Amygdala (tissue), 56 donors: Measurements from ENCODE around the gene BACE1.
"Not testable (repeated sequence)": the region's sequence is repeated elsewhere in the genome, so short reads cannot be mapped to it uniquely, and the experiment has no call there.

Experiments
- DNase-seq, 56 donors: peaks; one replicate each; lab custom pipeline; 2025; lab: John Stamatoyannopoulos, UW

BACE1 gene

DNA sequence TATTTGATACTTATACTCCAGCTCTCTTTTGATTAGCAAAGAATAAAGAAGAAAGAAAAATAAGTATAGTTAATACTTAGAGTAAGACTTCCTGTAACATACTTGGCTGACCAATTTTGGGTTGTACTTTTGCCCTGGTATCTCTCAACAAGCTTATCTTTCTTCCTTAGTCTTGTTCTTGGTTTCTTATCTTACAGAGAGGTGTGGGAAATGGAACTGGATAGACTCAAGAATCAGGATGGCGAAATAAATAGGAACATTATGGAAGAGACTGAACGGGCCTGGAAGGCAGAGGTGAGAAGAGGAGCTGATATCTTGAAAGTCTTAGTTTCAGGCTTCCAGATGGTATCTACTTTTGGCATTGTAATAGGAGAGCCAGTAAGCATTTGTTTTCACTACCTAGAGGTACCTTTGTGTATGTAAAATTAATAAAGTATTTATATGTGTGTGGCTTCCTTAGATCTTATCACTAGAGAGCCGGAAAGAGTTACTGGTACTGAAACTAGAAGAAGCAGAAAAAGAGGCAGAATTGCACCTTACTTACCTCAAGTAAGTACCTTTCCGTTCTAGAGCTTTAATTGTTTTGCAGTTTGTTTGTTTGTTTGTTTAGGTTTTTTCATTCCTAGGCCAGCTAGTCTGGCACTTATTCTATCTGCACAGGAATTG lies 36.2 kb downstream of the BACE1 start:
- DNase-seq = no peak

DNA sequence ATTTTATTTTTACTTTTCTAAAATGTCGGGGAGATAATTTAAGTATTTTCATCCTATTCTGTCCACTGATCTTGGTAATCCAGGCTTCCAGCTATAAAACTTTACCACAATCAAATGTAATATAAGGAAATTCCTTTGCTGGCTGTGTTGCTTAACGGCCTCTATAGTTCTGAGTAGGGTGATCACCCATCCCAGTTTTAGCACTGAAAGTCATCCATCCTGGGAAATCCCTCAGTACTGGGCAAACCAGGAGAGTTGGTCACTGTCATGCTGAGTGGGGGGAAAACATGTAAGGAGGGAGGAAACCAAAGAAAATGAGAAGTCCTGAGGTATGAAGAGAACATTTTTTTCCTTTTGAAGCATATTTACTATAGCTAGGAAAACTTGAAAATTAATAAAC lies 37.7 kb downstream of the BACE1 start:
- no peak for DNase-seq

DNA sequence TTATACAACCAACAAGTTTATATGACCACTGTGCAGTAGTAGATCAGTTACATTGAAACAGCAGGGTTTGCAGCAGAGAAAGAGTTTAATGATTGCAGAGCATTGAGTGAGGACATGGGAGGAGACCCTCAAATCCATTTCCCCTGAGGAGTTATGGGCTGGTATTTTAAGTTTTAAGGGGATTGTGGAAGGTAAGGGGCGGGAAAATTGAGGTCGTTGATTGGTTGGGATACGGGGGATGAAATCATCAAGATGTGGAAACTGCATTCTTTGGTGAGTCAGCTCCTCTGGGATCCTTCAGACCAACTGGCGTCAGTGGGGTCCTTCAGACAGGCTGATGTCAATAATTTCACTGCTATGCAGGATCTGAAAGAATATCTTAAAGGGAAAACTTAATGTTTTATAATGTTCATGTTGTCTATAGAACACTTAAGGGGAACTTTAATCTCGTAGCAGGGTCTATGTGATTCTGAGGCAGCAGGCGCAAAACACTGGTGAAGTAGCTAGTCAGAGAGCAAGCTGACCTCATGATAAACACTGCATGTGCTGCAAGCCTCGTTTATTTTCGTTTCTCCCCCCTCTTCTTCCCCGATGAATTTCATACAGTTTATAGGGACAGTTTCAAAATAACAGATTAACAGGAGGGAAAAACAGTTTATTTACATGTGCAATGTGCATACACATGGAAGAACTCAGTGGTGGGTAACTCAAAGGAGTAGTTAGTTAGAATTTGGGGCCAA lies 42.3 kb downstream of the BACE1 start:
- no peak for DNase-seq

DNA sequence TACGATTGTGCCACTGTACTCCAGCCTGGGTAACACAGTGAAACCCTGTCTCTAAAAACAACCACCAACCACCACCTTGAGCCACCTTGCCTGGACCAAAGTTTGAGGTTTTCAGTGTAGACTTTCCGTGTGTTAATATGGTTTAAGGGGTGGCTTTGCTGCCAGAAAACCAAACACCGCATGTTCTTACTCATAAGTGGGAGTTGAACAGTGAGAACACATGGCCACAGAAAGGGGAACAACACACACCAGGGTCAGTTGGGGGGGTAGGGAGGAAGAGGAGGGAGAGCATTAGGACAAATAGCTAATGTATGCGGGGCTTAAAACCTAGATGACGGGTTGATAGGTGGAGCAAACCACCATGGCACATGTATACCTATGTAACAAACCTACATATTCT lies 43.9 kb downstream of the BACE1 start:
- DNase-seq = not testable (repeated sequence)

DNA sequence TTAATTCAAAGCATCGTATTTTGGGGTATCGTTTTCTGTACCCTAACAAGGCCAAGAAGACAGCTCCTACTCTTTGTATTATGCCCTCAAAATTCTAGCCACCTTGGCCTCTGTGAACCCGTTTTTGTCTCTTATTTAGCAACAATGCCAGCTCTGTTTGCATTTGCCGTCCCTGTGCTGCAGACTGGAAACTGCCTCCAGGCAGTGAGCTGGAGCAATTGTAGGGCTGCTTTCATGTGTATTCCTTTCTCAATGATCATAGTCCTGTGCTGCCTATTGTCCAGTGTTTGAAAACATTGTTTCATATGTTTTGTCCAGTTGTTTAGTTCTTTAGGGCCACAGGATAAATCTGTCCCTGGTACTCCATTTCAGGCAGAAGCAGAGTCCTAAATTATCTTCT lies 44.8 kb downstream of the BACE1 start:
- no peak for DNase-seq

DNA sequence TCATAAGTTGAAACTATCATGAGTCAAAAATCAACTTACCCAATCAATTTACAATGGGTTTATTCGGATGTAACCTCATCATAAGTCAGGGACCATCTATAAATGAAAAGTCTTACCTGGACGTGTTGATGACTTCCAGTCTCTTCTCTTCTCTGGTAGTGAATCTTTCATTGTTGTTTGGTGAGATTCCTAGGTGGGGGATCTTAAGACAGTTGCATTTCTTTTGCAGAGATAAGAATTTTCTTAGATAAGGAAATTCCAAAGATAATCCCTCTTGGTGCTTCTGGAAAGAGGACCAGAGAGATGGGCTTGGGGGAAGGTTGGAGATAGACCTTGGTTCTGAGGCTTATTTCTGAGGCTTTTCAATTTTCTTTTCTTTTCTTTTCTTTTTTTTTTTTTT lies 46.2 kb downstream of the BACE1 start:
- no peak for DNase-seq

DNA sequence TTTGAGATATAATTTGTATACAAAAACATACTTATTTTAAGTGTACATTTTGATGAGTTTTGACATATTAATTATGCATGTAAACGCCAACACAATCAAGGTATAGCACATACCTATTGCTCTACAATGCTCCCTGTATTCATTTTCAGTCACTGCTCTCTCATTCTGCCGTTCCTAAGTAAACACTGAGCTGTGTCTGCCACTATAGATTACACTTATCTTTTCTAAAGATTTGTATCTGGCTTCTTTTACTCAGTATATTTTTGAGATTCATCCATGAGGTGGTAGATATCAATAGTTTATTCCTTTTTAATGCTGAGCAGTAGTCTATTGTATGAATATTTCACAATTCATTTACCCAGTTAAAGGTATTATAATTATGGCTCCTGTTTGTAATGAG lies 50.3 kb downstream of the BACE1 start:
- no peak for DNase-seq

DNA sequence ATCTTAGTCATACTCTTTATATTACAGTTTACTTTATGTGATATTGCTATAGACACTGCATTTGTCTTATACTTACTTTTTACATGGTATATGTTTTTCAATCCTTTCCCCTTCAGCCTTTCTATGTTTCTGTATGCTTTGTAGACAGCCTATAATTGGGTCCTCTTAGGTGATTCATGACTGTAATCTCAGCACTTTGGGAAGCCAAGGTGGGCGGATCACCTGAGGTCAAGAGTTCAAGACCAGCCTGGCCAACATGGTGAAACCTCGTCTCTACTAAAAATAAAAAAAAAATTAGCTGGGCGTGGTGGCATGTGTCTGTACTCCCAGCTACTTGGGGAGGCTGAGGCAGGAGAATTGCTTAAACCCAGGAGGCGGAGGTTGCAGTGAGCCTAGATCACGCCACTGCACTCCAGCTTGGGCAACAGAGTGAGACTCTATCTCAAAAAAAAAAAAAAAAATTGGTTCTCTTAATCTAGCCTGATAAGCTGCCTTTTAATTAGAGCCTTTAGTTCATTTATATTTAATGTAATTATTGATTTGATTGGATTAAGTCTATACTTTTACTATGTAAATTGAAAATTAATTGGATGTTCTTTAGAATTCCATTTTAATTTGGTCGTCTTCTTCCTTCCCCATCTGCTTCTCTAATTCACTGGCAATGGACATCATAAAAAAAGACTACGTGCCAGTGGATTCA lies 51.3 kb downstream of the BACE1 start:
- not testable (repeated sequence) for DNase-seq

DNA sequence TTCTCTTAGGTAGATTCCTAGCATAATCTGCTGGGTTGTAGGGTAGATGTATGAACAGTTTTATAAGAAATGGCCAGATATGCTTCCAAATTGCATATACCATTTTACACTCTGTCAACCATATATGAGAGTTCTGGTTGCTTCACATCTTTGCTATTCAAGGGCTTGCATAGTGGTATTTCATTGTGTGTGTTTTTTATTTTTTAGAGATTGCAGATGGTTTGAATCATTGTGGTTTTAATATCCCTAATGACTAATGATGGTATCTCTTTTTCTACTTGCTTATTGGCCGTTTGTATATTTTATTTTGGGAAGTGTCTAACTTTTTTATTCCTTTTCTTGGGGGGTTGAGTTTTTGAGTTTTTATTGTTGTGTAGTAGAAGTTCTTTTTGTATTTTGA lies 56.6 kb downstream of the BACE1 start:
- DNase-seq = no peak

DNA sequence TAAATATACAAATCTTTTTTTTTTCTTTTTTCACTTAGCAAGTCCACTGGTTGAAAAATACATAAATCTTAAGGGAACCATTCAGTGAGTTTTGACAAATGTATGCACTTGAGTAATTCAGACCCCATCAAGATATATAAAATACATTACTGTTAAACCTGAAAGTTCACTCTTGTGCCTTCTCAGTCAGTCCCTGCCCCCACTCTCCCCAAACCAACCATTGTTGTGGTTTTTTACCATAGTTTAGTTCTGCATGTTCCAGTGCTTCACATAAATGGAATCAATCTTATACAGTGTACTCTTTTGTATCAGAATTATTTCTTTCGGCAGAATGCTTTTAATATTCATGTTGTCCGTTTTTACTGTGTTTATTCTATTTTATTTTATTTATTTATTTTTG lies 57.5 kb downstream of the BACE1 start:
- no peak for DNase-seq

DNA sequence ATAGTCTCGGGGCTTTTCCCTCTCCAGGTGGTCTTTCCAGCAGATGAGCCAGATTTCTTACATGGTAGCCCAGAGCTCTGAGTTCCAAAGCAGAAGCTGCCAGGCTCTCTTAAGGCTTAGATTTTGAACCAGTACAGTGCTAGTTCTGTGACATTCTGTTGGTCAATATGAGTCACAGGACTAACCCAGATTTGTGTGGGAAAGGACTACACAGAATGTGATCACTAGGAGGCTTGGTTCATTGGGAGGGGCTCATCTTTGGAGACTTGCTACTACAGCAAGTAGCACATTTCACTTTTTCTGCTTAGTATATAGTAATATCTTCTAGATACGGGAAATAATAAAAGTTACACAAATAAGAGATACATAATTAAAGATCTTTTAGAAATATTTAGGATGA lies 59.5 kb downstream of the BACE1 start:
- DNase-seq = no peak

DNA sequence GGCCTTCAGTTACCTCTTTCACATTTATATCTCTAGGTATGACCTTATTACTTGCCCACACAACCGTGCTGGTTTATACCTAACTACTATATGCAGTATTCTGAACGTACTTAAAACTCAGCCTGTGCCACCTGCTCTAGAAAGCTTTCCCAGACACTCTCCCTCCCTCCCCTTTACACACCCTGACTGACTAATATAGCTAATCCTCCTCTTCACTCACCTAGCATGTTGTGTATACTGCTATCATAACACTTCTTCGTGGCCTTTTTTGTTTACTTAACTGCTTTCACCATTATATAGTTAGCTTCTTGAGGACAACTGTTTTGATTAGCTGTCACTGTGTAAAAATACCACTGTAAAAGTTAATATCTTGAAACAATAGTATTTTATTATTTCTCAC lies 60.1 kb downstream of the BACE1 start:
- no peak for DNase-seq

DNA sequence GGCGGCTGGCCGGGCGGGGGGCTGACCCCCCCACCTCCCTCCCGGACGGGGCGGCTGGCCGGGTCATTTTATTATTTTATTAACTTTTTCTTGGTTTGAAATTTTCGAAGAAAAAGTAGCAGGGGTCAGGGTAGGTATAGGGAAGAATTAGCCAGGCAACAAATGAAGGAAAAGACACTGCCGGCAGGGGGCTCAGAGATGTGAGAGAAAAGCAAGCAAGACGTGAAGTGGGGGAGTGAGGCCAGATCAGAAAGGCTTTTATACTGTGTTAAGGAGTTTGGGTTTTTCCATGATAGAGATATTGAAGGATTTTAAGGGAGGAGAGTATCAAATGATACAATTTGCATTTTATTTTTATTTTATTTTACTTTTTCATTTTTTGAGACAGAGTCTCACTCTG lies 64.5 kb downstream of the BACE1 start:
- no peak for DNase-seq

DNA sequence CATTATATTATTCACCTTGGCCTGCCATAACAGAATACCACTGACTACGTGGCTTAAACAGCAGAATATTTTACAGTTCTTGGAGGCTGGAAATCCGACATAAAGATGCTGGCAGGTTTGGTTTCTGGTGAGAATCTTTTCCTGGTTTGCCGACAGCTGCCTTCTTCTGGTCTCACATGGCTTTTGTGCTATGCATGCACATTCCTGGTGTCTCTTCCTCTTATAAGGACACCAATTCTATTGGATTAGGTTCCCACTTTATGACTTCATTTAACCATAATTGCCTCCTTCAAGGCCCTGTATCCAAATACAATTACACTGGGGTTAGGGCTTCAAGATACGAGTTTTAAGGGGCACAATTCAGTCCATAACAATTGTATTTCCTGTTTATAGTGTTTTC lies 66.5 kb downstream of the BACE1 start:
- DNase-seq = no peak

DNA sequence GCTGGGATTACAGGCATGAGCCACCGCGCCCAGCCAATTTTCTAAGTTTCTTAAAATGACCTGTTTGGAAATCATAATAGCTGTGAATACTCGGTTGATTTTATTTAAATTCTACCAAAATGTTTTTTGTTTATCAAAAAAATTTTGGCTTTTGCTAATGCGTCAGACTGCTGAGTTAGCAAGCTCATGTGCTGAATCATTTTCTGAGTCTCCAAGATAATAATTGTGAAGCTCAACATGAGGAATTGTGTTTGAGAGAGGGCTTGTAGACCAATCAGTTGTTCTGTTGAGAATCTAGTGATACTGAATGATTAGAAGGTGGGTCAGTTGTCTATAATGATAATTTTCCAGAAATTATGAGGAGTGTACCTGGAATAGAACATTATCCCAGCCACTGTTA lies 67.7 kb downstream of the BACE1 start:
- DNase-seq = no peak

DNA sequence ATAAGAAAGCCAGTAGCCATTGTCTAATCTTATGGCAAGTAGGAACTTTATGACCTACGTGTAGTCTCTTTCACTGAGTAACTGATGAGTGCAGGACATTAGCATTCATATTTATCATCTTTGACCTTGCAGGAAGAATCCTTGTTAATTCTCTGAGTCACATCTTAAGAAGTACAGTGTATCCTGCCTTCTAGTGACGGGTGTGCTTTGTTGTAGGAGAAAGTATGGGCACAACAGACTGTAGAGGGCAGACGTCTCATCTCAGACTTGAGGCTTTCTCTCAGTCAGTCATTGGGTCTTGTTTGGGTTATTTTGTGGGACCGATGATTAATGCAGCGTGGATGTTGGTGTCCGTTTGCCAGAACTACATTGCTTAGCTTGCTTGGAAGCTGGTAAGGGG lies 76.8 kb downstream of the BACE1 start:
- DNase-seq = no peak

DNA sequence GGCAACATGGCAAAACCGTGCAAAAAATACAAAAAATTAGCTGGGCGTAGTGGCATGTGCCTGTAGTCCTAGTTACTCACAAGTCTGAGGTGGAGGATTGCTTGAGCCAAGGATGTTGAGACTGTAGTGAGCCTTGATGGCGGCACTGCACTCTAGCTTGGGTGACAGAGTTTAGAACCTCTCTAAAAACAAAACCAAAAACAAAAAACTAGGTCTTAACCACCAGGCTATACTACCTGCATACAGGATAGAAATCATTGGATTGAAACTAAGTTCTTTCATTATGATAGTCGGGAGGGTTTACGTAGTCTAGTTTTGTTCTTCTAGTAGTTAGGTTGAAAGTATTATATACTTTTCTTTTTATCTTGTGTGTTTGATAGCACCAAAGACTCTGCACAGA lies 77.8 kb downstream of the BACE1 start:
- no peak for DNase-seq
